Neural cell (in vitro differentiated cells): ENCODE measurements around the gene ZNF200. TPM values are rescaled to one million over a fixed set of nuclear protein-coding genes. Genes with fewer than 3 reads are reported as not detected.

Experiments
- H2AFZ ChIP-seq: fragments of 200-600, 300-800 bp; sonication (generic), shearing (Covaris generic); 2 replicates; pipeline ENCODE4 v1.6.0; 2014; ENCODE audit warnings: low read depth, mild to moderate bottlenecking, antibody characterized with exemption, low read length, moderate library complexity
- H3F3A ChIP-seq: fragments of 200-600 bp; shearing (Covaris generic); 2 replicates; pipeline ENCODE4 v1.6.1; 2016; ENCODE audit warnings: mild to moderate bottlenecking, moderate library complexity, mixed read lengths, antibody characterized with exemption, low read length; ENCODE audit not compliant: insufficient read depth, poor library complexity, severe bottlenecking
- H3K27ac ChIP-seq: fragments of 200-600, 300-800 bp; sonication (generic), shearing (Covaris generic); 2 replicates; pipeline ENCODE4 v1.5.1; 2014; ENCODE audit warnings: mild to moderate bottlenecking, low read length, moderate library complexity
- H3K27me3 ChIP-seq: fragments of 300-800, 200-600 bp; sonication (generic), shearing (Covaris generic); 2 replicates; pipeline ENCODE4 v1.6.0; 2014; ENCODE audit warnings: mild to moderate bottlenecking, low read depth, low read length, moderate library complexity; ENCODE audit not compliant: insufficient read depth
- H3K36me3 ChIP-seq: fragments of 300-800, 200-600 bp; sonication (generic), shearing (Covaris generic); 2 replicates; pipeline ENCODE4 v1.5.1; 2014; ENCODE audit warnings: mild to moderate bottlenecking, antibody characterized with exemption, low read length, moderate library complexity; ENCODE audit not compliant: insufficient read depth
- H3K4me2 ChIP-seq: fragments of 300-800, 200-600 bp; sonication (generic), shearing (Covaris generic); 2 replicates; pipeline ENCODE4 v1.6.0; 2014; ENCODE audit warnings: mild to moderate bottlenecking, low read length
- H3K4me3 ChIP-seq: fragments of 300-800, 200-600 bp; sonication (generic), shearing (Covaris generic); 2 replicates; pipeline ENCODE4 v1.5.1; 2014; ENCODE audit warnings: mild to moderate bottlenecking, low read length, moderate library complexity
- H3K79me2 ChIP-seq: fragments of 200-600 bp; shearing (Covaris generic); replicated peaks from 2 replicates; pipeline ENCODE4 v1.6.0; 2014; ENCODE audit warnings: mild to moderate bottlenecking, low read length, moderate library complexity; ENCODE audit not compliant: insufficient read depth
- H3K9ac ChIP-seq: fragments of 300-800, 200-600 bp; sonication (generic), shearing (Covaris generic); 2 replicates; pipeline ENCODE4 v1.6.1; 2016; ENCODE audit warnings: mild to moderate bottlenecking, low read length, mixed read lengths
- H3K9me2 ChIP-seq: fragments of 200-600 bp; shearing (Covaris generic); 2 replicates; pipeline ENCODE4 v1.6.1; 2016; ENCODE audit warnings: mild to moderate bottlenecking, low read length, mixed read lengths; ENCODE audit not compliant: insufficient read depth
- H3K9me3 ChIP-seq: fragments of 200-600, 300-800 bp; sonication (generic), shearing (Covaris generic); 2 replicates; pipeline ENCODE4 v1.6.1; 2016; ENCODE audit warnings: mild to moderate bottlenecking, mixed run types, low read length, moderate library complexity, mixed read lengths
- H4K20me1 ChIP-seq: fragments of 200-600 bp; shearing (Covaris generic); 2 replicates; pipeline ENCODE4 v1.6.1; 2016; ENCODE audit warnings: mild to moderate bottlenecking, mixed run types; ENCODE audit not compliant: insufficient read depth
- CTCF ChIP-seq: fragments of 450-650 bp; IDR thresholded peaks from 2 replicates; pipeline ENCODE4 v1.5.1; 2014; ENCODE audit warnings: antibody characterized with exemption, mild to moderate bottlenecking, moderate library complexity; ENCODE audit not compliant: poor library complexity, severe bottlenecking
- EP300 ChIP-seq: fragments of 450-650 bp; conservative IDR thresholded peaks from 2 replicates; pipeline ENCODE4 v1.6.1; 2014; ENCODE audit warnings: antibody characterized with exemption, mild to moderate bottlenecking, moderate library complexity; ENCODE audit not compliant: poor library complexity, severe bottlenecking
- EZH2 ChIP-seq: fragments of 200-600, 300-800 bp; shearing (Covaris generic), sonication (generic); IDR thresholded peaks from 2 replicates; pipeline ENCODE4 v1.6.1; 2014; ENCODE audit warnings: antibody characterized with exemption, low read length, borderline replicate concordance, mild to moderate bottlenecking; ENCODE audit not compliant: insufficient read depth, poor library complexity, severe bottlenecking
- MXI1 ChIP-seq: fragments of 450-650 bp; conservative IDR thresholded peaks from 2 replicates; pipeline ENCODE4 v1.6.1; 2014; ENCODE audit warnings: antibody characterized with exemption, mild to moderate bottlenecking; ENCODE audit not compliant: poor library complexity, severe bottlenecking
- POLR2AphosphoS5 ChIP-seq: IDR thresholded peaks from 2 replicates; pipeline ENCODE4 v1.6.1; 2012
- RAD21 ChIP-seq: fragments of 450-650 bp; conservative IDR thresholded peaks from 2 replicates; pipeline ENCODE4 v1.6.1; 2014; ENCODE audit warnings: antibody characterized with exemption, mild to moderate bottlenecking, moderate library complexity
- REST ChIP-seq: IDR thresholded peaks from 2 replicates; pipeline ENCODE4 v1.6.1; 2012; ENCODE audit warnings: borderline replicate concordance
- SMC3 ChIP-seq: fragments of 450-650 bp; conservative IDR thresholded peaks from 2 replicates; pipeline ENCODE4 v1.6.1; 2014; ENCODE audit warnings: antibody characterized with exemption, mild to moderate bottlenecking, moderate library complexity; ENCODE audit not compliant: poor library complexity
- TAF1 ChIP-seq: IDR thresholded peaks from 2 replicates; pipeline ENCODE4 v1.6.1; 2012; ENCODE audit warnings: low read depth
- polyA plus RNA-seq: library from polyadenylated mRNA; depleted of rRNA; stranded (reverse); fragments of >200 nt; gene quantifications from 2 replicates; pipeline ENCODE4 v1.2.3, GENCODE V29; 2014

ZNF200 gene
- polyA plus RNA-seq, 1 donor from 2014 or later: 20.8 TPM

GRCh38 chr16:3216263-3216640, 18.7 kb downstream of the ZNF200 start:
- Histone ChIP-seq H3K9ac (no peak overlapping the region), H3K79me2 (no peaks in the 10 kb centered on the region), H3K27ac (no peak overlapping the region), H3K27me3 (no peaks in the 10 kb centered on the region), H3K4me3 (no peak overlapping the region), H3K36me3 (no peaks in the 10 kb centered on the region), H3K4me2 (no peak overlapping the region), H3F3A (no peaks in the 10 kb centered on the region), H2AFZ (no peak overlapping the region), H4K20me1 (no peaks in the 10 kb centered on the region), H3K9me2 (no peaks in the 10 kb centered on the region), H3K9me3 (no peaks in the 10 kb centered on the region)
- no peak for TF ChIP-seq POLR2AphosphoS5
- no peak for TF ChIP-seq EZH2
- TF ChIP-seq SMC3: no peak
- no peak for TF ChIP-seq REST

GRCh38 chr16:3215601-3216262, 19.2 kb downstream of the ZNF200 start:
- Histone ChIP-seq H2AFZ (no peak overlapping the region), H3K9me2 (no peaks in the 10 kb centered on the region), H3K4me3 (no peak overlapping the region), H3K27ac (no peak overlapping the region), H3K36me3 (no peaks in the 10 kb centered on the region), H3F3A (no peaks in the 10 kb centered on the region), H3K4me2 (no peak overlapping the region), H3K27me3 (no peaks in the 10 kb centered on the region), H4K20me1 (no peaks in the 10 kb centered on the region), H3K9me3 (no peaks in the 10 kb centered on the region), H3K79me2 (no peaks in the 10 kb centered on the region), H3K9ac (no peak overlapping the region)
- no peak for TF ChIP-seq TAF1
- TF ChIP-seq POLR2AphosphoS5: no peak
- no peak for TF ChIP-seq MXI1
- no peak for TF ChIP-seq CTCF
- TF ChIP-seq SMC3: no peak
- no peak for TF ChIP-seq EP300
- TF ChIP-seq RAD21: no peak
- no peak for TF ChIP-seq REST
- TF ChIP-seq EZH2: no peak
